SH-SY5Y (cell line): ENCODE measurements around the gene NDUFS2.

Experiments
- GATA2 ChIP-seq: IDR thresholded peaks from 2 replicates; pipeline ENCODE4 v1.6.1; 2011; ENCODE audit warnings: mild to moderate bottlenecking, low read depth, low read length
- GATA3 ChIP-seq: IDR thresholded peaks from 2 replicates; pipeline ENCODE4 v1.6.1; 2011; ENCODE audit warnings: low read depth, mild to moderate bottlenecking, low read length, moderate library complexity

DNA sequence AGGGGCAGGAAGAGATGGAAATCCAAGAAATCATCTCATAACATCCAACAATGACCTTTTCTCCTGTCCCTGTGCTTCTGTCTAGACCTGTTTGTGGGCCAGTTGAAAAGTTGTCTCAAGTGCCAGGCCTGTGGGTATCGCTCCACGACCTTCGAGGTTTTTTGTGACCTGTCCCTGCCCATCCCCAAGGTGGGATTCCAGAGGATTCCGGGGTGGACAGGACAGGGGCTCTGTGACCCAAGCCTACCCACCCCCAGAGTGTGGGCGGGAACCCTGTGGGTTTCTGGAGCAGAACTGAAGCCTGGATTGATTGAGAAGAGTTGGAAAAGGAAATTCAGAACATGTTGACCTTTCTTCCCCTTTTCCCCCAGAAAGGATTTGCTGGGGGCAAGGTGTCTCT lies 38.4 kb upstream of the NDUFS2 start:
- no peak for TF ChIP-seq GATA3
- TF ChIP-seq GATA2, result no peak
